ENCODE data around the gene PCBP3. TPM values are rescaled to one million over a fixed set of nuclear protein-coding genes. Genes with fewer than 3 reads are reported as not detected.

Gene PCBP3
- total RNA-seq, 1 donor from 2014 or later = 11.8 TPM

- Mint-ChIP-seq H3K27me3 (ENCODE audit: low read depth) (no peaks in the 10 kb centered on the region), H3K4me1 (ENCODE audit: low read depth) (peaks cover 37% of the 10 kb centered on the region), H3K9me3 (ENCODE audit: low read depth) (no peaks in the 10 kb centered on the region), H3K36me3 (ENCODE audit: low read depth) (no peaks in the 10 kb centered on the region), H3K4me3 (ENCODE audit: unreplicated experiment) (no peak overlapping the region), H3K27ac (ENCODE audit: unreplicated experiment) (peak overlapping the region; percentile 73)
- DNase-seq (ENCODE audit: low spot score) = no peak
- no peak for TF ChIP-seq CTCF (IDR thresholded peaks at IDR 0.05)
Measured at GRCh38 chr21:45833414-45833813, 189.9 kb downstream of the PCBP3 start.

- Mint-ChIP-seq H3K27ac (ENCODE audit: unreplicated experiment) (no peak overlapping the region), H3K4me1 (ENCODE audit: low read depth) (peaks cover 44% of the 10 kb centered on the region), H3K36me3 (ENCODE audit: low read depth) (no peaks in the 10 kb centered on the region), H3K4me3 (ENCODE audit: unreplicated experiment) (no peak overlapping the region), H3K9me3 (ENCODE audit: low read depth) (no peaks in the 10 kb centered on the region), H3K27me3 (ENCODE audit: low read depth) (no peaks in the 10 kb centered on the region)
- TF ChIP-seq CTCF (IDR thresholded peaks at IDR 0.05) = no peak
- DNase-seq (ENCODE audit: low spot score) = no peak
Measured at GRCh38 chr21:45834026-45834715, 190.6 kb downstream of the PCBP3 start.

- Mint-ChIP-seq H3K27ac (ENCODE audit: unreplicated experiment) (no peak overlapping the region), H3K9me3 (ENCODE audit: low read depth) (no peaks in the 10 kb centered on the region), H3K4me1 (ENCODE audit: low read depth) (peaks cover 48% of the 10 kb centered on the region), H3K27me3 (ENCODE audit: low read depth) (no peaks in the 10 kb centered on the region), H3K4me3 (ENCODE audit: unreplicated experiment) (no peak overlapping the region), H3K36me3 (ENCODE audit: low read depth) (no peaks in the 10 kb centered on the region)
- TF ChIP-seq CTCF (IDR thresholded peaks at IDR 0.05) = no peak
- DNase-seq (ENCODE audit: low spot score) = no peak
Measured at GRCh38 chr21:45834821-45835293, 191.3 kb downstream of the PCBP3 start.

- TF ChIP-seq CTCF (IDR thresholded peaks at IDR 0.05) = no peak
- peaks cover 48% of the 10 kb centered on the region for H3K4me1 Mint-ChIP-seq (ENCODE audit: low read depth)
- no peaks in the 10 kb centered on the region for H3K27me3 Mint-ChIP-seq (ENCODE audit: low read depth)
- no peak overlapping the region for H3K4me3 Mint-ChIP-seq (ENCODE audit: unreplicated experiment)
- DNase-seq (ENCODE audit: low spot score) = no peak
- no peaks in the 10 kb centered on the region for H3K36me3 Mint-ChIP-seq (ENCODE audit: low read depth)
- no peaks in the 10 kb centered on the region for H3K9me3 Mint-ChIP-seq (ENCODE audit: low read depth)
- peak overlapping the region; percentile 41 for H3K27ac Mint-ChIP-seq (ENCODE audit: unreplicated experiment)
Measured at GRCh38 chr21:45835301-45836267, 192.1 kb downstream of the PCBP3 start.

- no peak for DNase-seq (ENCODE audit: low spot score)
- peak overlapping the region; percentile 41 for H3K27ac Mint-ChIP-seq (ENCODE audit: unreplicated experiment)
- TF ChIP-seq CTCF (IDR thresholded peaks at IDR 0.05) = no peak
- peaks cover 3% of the 10 kb centered on the region for H3K36me3 Mint-ChIP-seq (ENCODE audit: low read depth)
- no peaks in the 10 kb centered on the region for H3K27me3 Mint-ChIP-seq (ENCODE audit: low read depth)
- H3K9me3 Mint-ChIP-seq (ENCODE audit: low read depth) = peaks cover 4% of the 10 kb centered on the region
- no peak overlapping the region for H3K4me3 Mint-ChIP-seq (ENCODE audit: unreplicated experiment)
- H3K4me1 Mint-ChIP-seq (ENCODE audit: low read depth) = peaks cover 51% of the 10 kb centered on the region
Measured at GRCh38 chr21:45836268-45836655, 192.7 kb downstream of the PCBP3 start.

Data from chondrocyte (in vitro differentiated cells).